Activated CD4-positive, alpha-beta T cell treated with anti-CD3 and anti-CD28 coated beads for 36 hours (primary cell): ENCODE results near the gene CES1. TPM values are rescaled to one million over a fixed set of nuclear protein-coding genes. Genes with fewer than 3 reads are reported as not detected.
"Not testable (repeated sequence)": the region's sequence is repeated elsewhere in the genome, so short reads cannot be mapped to it uniquely, and the experiment has no call there.

Source experiments
- ATAC-seq: fragments of 200-7000 bp; cut with Tn5 transposase; one replicate; pipeline ENCODE4 v1.10.0; 2021; ENCODE audit warnings: mild to moderate bottlenecking, moderate library complexity
- CTCF ChIA-PET: fragments of 350-600 bp; sonication (Branson Sonifier 250); formaldehyde crosslinking; loops from one replicate; lab custom pipeline; 2021; ENCODE audit warnings: antibody characterized with exemption; lab: Charles Lee
- POLR2A ChIA-PET: fragments of 350-600 bp; sonication (Branson Sonifier 250); formaldehyde crosslinking; loops from one replicate; lab custom pipeline; 2021; ENCODE audit warnings: antibody characterized with exemption, inconsistent platforms; lab: Charles Lee
- DNase-seq: peaks from one replicate; pipeline ENCODE4 v3.0.0-alpha.2; 2020
- H3K27ac Mint-ChIP-seq: one replicate; pipeline ENCODE4 v1.8.0; 2021; ENCODE audit warnings: mixed read lengths
- H3K27me3 Mint-ChIP-seq: one replicate; pipeline ENCODE4 v1.8.0; 2021; ENCODE audit warnings: mixed read lengths
- H3K36me3 Mint-ChIP-seq: one replicate; pipeline ENCODE4 v1.8.0; 2021; ENCODE audit warnings: low read depth, mixed read lengths
- H3K4me1 Mint-ChIP-seq: one replicate; pipeline ENCODE4 v1.8.0; 2021; ENCODE audit warnings: mixed read lengths
- H3K4me3 Mint-ChIP-seq: one replicate; pipeline ENCODE4 v1.8.0; 2021; ENCODE audit warnings: mild to moderate bottlenecking, moderate library complexity, mixed read lengths
- H3K9me3 Mint-ChIP-seq: one replicate; pipeline ENCODE4 v1.8.0; 2021; ENCODE audit warnings: low read depth, mixed read lengths
- intact Hi-C, 2 experiments: fragments of 100-400 bp; cut with DNase I in 1 of 2; cut with micrococcal nuclease in 1 of 2; formaldehyde crosslinking; loops; one replicate each; pipeline versions ENCODE4 v1.14.2 to v1.15.1; 2022 to 2024; cut with DNase I, micrococcal nuclease
- total RNA-seq, 2 experiments: library from RNA; stranded (reverse); gene quantifications; one replicate each; pipeline ENCODE4 v1.2.3, GENCODE V29; 2021

CES1 gene
- total RNA-seq, 2 experiments from 2014 or later: not detected

- CTCF ChIA-PET: no interaction called here
- intact Hi-C loops: no loop called here
- ATAC-seq: no peak
These were observed 2.1 kb downstream of the CES1 start for GRCh38 chr16:55830658-55831294.

GRCh38 chr16:55829232-55829631, 3.7 kb downstream of the CES1 start:
- DNase-seq, POLR2A ChIA-PET, CTCF ChIA-PET, H3K36me3 Mint-ChIP-seq, H3K4me3 Mint-ChIP-seq, ATAC-seq, H3K9me3 Mint-ChIP-seq, intact Hi-C loops, H3K27ac Mint-ChIP-seq, H3K4me1 Mint-ChIP-seq: not testable (repeated sequence)
- peaks cover 14% of the 10 kb centered on the region for H3K27me3 Mint-ChIP-seq

More at GRCh38 chr16:55830658-55831294, 2.1 kb downstream of the CES1 start:
- peaks cover 11% of the 10 kb centered on the region for H3K27me3 Mint-ChIP-seq
- no peak overlapping the region for H3K4me3 Mint-ChIP-seq
- H3K27ac Mint-ChIP-seq: no peak overlapping the region
- no peaks in the 10 kb centered on the region for H3K36me3 Mint-ChIP-seq
- POLR2A ChIA-PET: no interaction called here
- no peaks in the 10 kb centered on the region for H3K9me3 Mint-ChIP-seq
- DNase-seq: no peak
- H3K4me1 Mint-ChIP-seq: no peaks in the 10 kb centered on the region

GRCh38 chr16:55828680-55829079, 4.2 kb downstream of the CES1 start:
- no peaks in the 10 kb centered on the region for H3K4me1 Mint-ChIP-seq
- intact Hi-C loops: loop anchor here in 1 of 2 experiments (1.0 kb wide), 1 partner anchor 63 kb away; no protein-coding TSS in a partner anchor
- H3K27ac Mint-ChIP-seq: no peak overlapping the region
- H3K27me3 Mint-ChIP-seq: peaks cover 8% of the 10 kb centered on the region
- no peaks in the 10 kb centered on the region for H3K36me3 Mint-ChIP-seq
- no peaks in the 10 kb centered on the region for H3K9me3 Mint-ChIP-seq
- DNase-seq (no peak), ATAC-seq (no peak)
- no peak overlapping the region for H3K4me3 Mint-ChIP-seq
- CTCF ChIA-PET: no interaction called here
- POLR2A ChIA-PET: no interaction called here

- no peak for ATAC-seq
- DNase-seq: no peak
- ChIA-PET POLR2A (no interaction called here), CTCF (no interaction called here)
- intact Hi-C loops: no loop called here
- H3K36me3 Mint-ChIP-seq: no peaks in the 10 kb centered on the region
- H3K9me3 Mint-ChIP-seq: no peaks in the 10 kb centered on the region
- H3K27ac Mint-ChIP-seq: no peak overlapping the region
- no peak overlapping the region for H3K4me3 Mint-ChIP-seq
- peaks cover 10% of the 10 kb centered on the region for H3K27me3 Mint-ChIP-seq
- H3K4me1 Mint-ChIP-seq: no peaks in the 10 kb centered on the region
These were observed 7.7 kb downstream of the CES1 start for GRCh38 chr16:55825115-55825728.

GRCh38 chr16:55824473-55825000, 8.4 kb downstream of the CES1 start:
- H3K27me3 Mint-ChIP-seq: peaks cover 10% of the 10 kb centered on the region
- no peaks in the 10 kb centered on the region for H3K4me1 Mint-ChIP-seq
- no peak for ATAC-seq
- H3K36me3 Mint-ChIP-seq: no peaks in the 10 kb centered on the region
- POLR2A ChIA-PET: no interaction called here
- H3K27ac Mint-ChIP-seq: no peak overlapping the region
- CTCF ChIA-PET: no interaction called here
- intact Hi-C loops: no loop called here
- DNase-seq: no peak
- H3K4me3 Mint-ChIP-seq: no peak overlapping the region
- no peaks in the 10 kb centered on the region for H3K9me3 Mint-ChIP-seq

DNA sequence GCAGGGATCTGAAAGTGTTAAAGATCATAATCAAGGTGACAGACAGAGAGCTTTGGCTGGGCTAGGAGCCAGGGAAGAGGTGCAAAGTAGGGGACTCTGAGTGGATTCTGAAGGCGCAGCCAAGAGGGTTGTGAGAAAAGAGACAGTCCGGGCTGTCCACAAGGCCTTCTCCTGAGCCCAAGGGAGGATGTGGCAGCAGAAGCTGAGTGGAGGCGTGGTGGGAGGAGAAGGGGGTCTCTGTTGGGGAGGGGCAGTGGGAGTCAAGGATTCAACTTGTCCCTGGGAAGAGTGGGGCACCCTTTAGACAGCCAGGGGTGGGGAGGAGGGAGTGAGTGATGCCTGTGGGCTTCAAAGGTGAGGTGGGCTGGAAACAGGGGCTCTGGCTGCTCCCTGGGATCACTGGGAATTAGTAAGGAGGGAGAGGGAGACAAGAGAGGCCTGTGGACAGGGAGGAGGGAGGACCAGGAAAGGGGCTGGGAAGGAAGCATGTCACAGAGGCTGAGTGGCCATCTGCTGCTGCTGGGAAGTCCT, 10.6 kb downstream of the CES1 start:
- Mint-ChIP-seq H3K27ac (no peak overlapping the region), H3K36me3 (no peaks in the 10 kb centered on the region), H3K4me3 (no peak overlapping the region), H3K4me1 (no peaks in the 10 kb centered on the region), H3K9me3 (no peaks in the 10 kb centered on the region), H3K27me3 (peaks cover 18% of the 10 kb centered on the region)
- ChIA-PET POLR2A (no interaction called here), CTCF (no interaction called here)
- DNase-seq (no peak), ATAC-seq (no peak)
- intact Hi-C loops: no loop called here

DNA sequence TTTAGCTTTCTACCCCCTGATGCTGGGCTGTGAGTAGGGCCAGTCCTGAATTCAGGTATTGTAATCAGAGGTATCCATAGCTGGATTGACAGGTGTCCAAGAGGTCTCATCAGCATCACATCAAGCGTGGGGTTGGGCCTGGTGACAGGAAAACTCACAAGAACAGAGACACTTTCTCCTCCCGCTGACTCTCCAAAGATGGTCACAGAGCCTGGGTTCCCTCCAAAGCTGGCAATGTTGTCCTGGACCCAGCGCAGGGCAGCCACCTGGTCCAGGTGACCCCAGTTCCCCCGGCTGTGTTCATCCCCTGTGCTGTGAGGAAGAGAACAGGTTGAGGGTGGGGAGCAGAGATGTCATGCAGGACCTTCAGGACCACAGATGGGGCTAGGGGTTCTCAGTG, 11.7 kb downstream of the CES1 start:
- intact Hi-C loops: no loop called here
- peaks cover 19% of the 10 kb centered on the region for H3K27me3 Mint-ChIP-seq
- DNase-seq (no peak), ATAC-seq (no peak)
- H3K4me3 Mint-ChIP-seq: no peak overlapping the region
- H3K4me1 Mint-ChIP-seq: no peaks in the 10 kb centered on the region
- ChIA-PET CTCF (interaction anchor here (0.7 kb wide), 1 partner anchor 104 kb away, joined by 3 read pairs; no protein-coding TSS in a partner anchor), POLR2A (no interaction called here)
- no peaks in the 10 kb centered on the region for H3K9me3 Mint-ChIP-seq
- H3K36me3 Mint-ChIP-seq: no peaks in the 10 kb centered on the region
- H3K27ac Mint-ChIP-seq: no peak overlapping the region

DNA sequence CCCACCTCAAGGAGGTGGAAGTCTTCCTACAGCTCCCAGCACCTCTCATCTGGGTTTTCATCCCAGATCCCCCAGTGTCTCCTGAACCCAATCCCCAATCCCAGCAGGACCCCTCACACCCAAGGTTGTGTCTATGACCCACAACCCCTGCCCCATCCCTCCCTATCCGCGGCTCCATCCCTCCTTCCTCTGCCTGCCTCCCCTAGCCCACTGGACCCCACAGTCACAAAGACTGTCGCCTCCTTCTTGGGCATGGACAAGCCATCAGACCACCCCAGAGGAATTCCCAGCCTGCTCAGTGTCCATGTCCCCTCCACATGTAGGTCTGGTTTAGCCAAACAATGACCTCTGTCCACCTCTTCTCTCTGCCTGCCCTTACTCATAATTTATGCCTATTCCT, 12.3 kb downstream of the CES1 start:
- H3K4me3 Mint-ChIP-seq: no peak overlapping the region
- ChIA-PET POLR2A (no interaction called here), CTCF (interaction anchor here (0.7 kb wide), 1 partner anchor 103 kb away, joined by 3 read pairs; no protein-coding TSS in a partner anchor)
- no peak overlapping the region for H3K27ac Mint-ChIP-seq
- peaks cover 20% of the 10 kb centered on the region for H3K27me3 Mint-ChIP-seq
- ATAC-seq: no peak
- no peak for DNase-seq
- intact Hi-C loops: no loop called here
- H3K4me1 Mint-ChIP-seq: no peaks in the 10 kb centered on the region
- H3K9me3 Mint-ChIP-seq: no peaks in the 10 kb centered on the region
- no peaks in the 10 kb centered on the region for H3K36me3 Mint-ChIP-seq

DNA sequence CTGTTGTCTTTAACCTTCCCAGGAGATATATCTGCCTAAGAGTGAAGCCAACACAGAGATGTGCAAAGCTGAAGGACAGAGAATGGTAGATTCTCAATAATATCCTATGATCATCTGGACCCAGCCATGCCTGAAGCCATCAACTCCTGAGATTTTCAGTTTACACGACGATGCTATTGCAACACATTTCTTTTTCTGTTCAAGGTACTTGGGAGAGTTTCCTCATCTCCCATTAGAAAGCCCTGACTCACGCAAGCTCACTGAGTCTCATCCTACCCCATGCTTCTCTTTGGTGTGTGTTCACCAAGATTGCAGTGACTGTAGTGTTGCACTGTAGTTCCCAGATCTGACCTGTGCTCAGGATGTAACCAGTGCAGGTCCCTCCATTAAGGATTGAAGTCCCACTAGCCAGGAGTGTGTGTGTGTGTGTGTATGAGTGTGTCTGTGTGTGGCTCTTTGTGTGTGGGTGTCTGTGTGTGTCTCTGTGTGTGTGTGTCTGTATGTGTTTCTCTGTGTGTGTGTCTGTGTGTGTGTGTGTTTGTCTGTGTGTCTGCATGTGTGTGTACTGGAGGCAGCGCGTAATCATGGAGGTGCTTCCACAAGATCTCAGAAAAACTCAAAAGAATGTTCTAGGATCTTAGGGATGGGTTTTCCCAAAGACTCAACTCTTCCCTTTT, 15.5 kb downstream of the CES1 start:
- Mint-ChIP-seq H3K9me3 (no peaks in the 10 kb centered on the region), H3K4me1 (no peaks in the 10 kb centered on the region), H3K4me3 (no peak overlapping the region), H3K36me3 (no peaks in the 10 kb centered on the region), H3K27me3 (peaks cover 22% of the 10 kb centered on the region), H3K27ac (no peak overlapping the region)
- ChIA-PET CTCF (no interaction called here), POLR2A (no interaction called here)
- intact Hi-C loops: no loop called here
- no peak for DNase-seq
- ATAC-seq: no peak

- H3K4me3 Mint-ChIP-seq, H3K36me3 Mint-ChIP-seq, ATAC-seq, POLR2A ChIA-PET, DNase-seq, CTCF ChIA-PET, H3K27ac Mint-ChIP-seq, H3K9me3 Mint-ChIP-seq, intact Hi-C loops, H3K4me1 Mint-ChIP-seq: not testable (repeated sequence)
- peaks cover 22% of the 10 kb centered on the region for H3K27me3 Mint-ChIP-seq
These were observed 16.7 kb downstream of the CES1 start for GRCh38 chr16:55816222-55816621.

- H3K9me3 Mint-ChIP-seq: no peaks in the 10 kb centered on the region
- POLR2A ChIA-PET: no interaction called here
- no peak for ATAC-seq
- no peaks in the 10 kb centered on the region for H3K4me1 Mint-ChIP-seq
- H3K4me3 Mint-ChIP-seq: no peak overlapping the region
- H3K27ac Mint-ChIP-seq: no peak overlapping the region
- H3K36me3 Mint-ChIP-seq: no peaks in the 10 kb centered on the region
- CTCF ChIA-PET: no interaction called here
- H3K27me3 Mint-ChIP-seq: peaks cover 23% of the 10 kb centered on the region
- intact Hi-C loops: no loop called here
- no peak for DNase-seq
These were observed 17.6 kb downstream of the CES1 start for GRCh38 chr16:55815320-55815719.
